Cardiac fibroblast (primary cell): ENCODE measurements around the gene HCST.

ENCODE experiments used
- DNase-seq, 2 donors: peaks; one replicate each; pipeline versions ENCODE4 v3.0.0 to v3.0.0-alpha.2; 2010; ENCODE audit warnings: low read depth in 2 of 2
- H3K4me3 ChIP-seq, 2 donors: replicated peaks in 1 of 2; 1 replicate in 1 of 2; 2 replicates in 1 of 2; pipeline ENCODE4 v1.5.1; 2011; ENCODE audit warnings: low read depth in 2 of 2, low read length in 2 of 2, mild to moderate bottlenecking in 2 of 2, moderate library complexity in 1 of 2
- CTCF ChIP-seq: IDR thresholded peaks from one replicate; pipeline ENCODE4 v1.5.1; 2011; ENCODE audit warnings: low read depth, mild to moderate bottlenecking, low read length, inconsistent platforms

The HCST gene

GRCh38 chr19:35940839-35941238 lies 38.5 kb downstream of the HCST start:
- no peak for DNase-seq
- H3K4me3 ChIP-seq = no peak overlapping the region
- TF ChIP-seq CTCF = no peak

DNA sequence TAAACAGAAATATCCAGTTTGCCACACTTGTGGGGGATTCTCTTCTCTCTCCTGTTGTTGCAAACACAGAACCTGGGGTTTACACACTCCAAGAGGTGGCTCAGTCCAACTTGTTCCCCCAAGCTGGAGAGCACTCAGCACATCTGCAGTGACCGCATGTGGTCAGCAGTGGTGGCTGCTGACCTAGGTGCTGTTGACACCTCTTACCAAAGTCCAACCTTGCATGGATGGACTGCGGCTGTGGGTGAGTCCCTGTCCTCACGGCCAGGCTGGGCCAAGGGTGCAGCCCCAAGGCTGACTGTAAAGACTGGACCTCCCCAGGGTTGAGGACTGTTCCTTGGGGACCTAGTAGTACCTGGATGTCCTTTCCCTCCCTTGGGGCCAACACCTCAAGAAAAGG lies 39.9 kb downstream of the HCST start:
- no peak for TF ChIP-seq CTCF
- H3K4me3 ChIP-seq = no peak overlapping the region
- DNase-seq = no peak

DNA sequence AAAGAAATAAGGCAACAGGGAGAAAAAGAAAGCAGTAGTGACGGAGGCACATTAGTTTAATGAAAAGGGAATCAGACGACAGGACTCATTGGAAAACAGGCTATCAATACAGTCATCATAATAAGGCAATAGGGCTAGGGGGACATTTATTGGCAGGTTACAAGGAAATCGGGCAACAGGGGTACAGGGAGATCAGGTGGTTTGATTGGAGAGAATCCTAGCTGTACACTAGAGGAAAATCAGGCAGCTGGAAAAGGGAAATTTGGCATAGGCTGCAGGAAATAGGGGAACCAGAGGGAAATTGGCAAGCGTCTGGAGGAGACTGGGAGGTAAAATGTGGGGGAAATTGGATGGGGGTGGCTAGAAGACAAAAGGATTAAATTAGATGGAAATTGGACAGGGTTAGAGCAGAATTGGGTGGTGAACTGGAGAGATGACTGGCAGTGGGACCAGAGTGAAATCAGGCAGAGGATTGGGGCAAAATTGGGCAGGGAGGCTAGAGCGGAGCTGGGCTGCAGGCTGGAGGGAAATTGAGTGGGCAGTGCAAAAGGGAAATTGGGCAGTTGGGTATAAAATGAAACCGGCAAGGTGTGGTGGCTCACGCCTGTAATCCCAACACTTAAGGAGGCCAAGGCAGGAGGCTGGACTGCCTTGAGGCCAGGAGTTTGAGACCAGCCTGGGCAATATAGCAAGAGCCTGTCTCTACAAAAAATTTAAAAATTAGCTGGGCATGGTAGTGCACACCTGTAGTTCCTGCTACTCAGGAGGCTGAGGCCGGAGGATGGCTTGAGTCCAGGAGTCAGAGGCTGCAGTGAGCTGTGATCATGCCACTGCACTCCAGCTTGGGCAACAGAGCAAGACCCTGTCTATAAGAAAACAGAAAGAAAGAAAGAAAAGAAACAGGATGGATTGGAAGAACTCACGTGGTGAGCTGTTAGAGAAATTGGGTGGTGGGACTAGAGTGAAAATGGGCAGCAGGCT lies 41.3 kb downstream of the HCST start:
- DNase-seq = no peak
- no peak overlapping the region for H3K4me3 ChIP-seq
- TF ChIP-seq CTCF = no peak

DNA sequence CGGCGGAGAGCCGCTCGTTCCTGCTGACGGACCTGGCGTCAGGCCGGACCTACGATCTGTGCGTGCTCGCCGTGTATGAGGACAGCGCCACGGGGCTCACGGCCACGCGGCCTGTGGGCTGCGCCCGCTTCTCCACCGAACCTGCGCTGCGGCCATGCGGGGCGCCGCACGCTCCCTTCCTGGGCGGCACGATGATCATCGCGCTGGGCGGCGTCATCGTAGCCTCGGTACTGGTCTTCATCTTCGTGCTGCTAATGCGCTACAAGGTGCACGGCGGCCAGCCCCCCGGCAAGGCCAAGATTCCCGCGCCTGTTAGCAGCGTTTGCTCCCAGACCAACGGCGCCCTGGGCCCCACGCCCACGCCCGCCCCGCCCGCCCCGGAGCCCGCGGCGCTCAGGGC lies 42.2 kb downstream of the HCST start:
- no peak overlapping the region for H3K4me3 ChIP-seq
- no peak for DNase-seq
- no peak for TF ChIP-seq CTCF

GRCh38 chr19:35945121-35945790 lies 42.9 kb downstream of the HCST start:
- no peak for TF ChIP-seq CTCF
- no peak overlapping the region for H3K4me3 ChIP-seq
- no peak for DNase-seq

DNA sequence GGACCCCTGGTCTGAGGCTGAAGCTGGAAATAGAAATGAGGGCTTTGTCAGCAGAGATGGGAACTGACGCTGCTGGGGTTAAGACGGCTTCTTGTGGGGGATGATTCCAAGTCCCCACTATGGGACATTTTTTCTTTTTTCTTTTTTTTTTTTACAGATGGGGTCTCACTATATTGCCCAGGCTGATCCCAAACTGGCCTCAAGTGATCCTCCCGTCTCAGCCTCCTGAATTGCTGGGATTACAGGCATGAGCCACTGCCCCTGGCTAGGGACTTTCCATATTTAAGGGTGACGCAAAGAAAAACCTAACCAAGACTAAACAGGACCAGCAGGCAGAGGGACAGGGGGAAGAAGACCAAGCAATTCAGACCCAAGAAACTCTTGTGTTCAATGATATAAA lies 43.9 kb downstream of the HCST start:
- DNase-seq = no peak
- no peak overlapping the region for H3K4me3 ChIP-seq
- TF ChIP-seq CTCF = no peak
